EH (cell line): ENCODE data around the gene MRPL43.

Experiments used
- DNase-seq: peaks from one replicate; pipeline ENCODE4 v3.0.0-alpha.2; 2015; ENCODE audit warnings: low read depth

MRPL43 gene

DNA sequence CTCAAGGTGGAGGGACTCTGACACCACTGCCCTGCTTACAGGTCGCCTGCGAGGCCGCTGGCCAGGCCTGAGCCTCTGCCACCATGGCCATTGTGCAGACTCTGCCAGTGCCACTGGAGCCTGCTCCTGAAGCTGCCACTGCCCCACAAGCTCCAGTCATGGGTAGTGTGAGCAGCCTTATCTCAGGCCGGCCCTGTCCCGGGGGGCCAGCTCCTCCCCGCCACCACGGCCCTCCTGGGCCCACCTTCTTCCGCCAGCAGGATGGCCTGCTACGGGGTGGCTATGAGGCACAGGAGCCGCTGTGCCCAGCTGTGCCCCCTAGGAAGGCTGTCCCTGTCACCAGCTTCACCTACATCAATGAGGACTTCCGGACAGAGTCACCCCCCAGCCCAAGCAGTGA lies 15.2 kb upstream of the MRPL43 start:
- no peak for DNase-seq

DNA sequence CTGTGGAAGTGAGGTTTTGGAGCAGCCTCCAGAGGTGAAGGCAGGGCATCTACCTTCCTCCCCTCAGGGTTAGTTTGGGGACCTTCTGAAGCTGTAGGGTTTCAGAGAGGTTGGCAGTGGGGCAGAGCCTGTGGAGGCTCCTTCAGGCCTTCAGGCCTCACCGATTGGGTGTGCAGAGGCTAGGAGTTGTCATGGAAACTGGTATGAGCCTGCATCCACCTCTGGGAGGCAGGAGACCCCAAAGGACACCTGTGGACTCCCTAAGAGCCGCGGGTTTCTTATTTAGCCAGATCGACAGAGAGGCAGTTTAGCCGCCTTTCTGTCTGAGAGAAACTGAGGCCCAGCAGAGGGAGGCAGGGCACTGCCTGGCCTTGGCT lies 14.3 kb upstream of the MRPL43 start:
- DNase-seq: no peak

DNA sequence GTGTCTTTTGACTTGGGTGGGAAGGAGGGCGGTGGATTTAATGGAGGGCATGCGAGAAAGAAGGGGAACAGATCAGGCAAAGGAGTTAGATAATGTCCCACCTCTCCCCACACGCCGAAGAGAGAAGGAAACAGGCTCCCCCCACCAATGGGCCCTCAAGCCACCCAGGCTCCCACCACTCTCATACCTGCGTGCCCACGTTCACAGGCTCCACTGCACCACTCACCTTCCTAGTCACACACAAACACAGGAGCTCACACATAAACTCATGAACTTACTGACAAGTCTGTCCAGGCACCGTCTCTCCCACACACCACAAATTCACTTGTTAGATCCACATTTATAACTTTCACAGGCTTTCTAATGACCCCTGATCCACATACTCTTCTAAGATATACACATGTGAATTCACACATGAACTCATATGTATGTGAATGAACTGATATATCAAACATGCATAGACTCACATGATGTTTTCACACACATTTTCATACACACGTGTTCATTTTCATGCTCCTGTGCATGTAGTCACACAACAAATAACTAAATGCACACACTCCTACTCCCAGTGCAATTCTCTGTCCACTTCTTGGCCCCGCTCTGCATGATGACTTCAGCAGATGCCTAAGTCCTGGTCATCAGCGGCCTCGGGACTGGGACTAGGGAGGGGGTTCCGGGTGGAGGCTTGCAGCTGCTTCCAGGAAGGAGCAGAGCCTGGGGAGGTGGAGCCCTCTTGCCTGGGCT lies 13.8 kb upstream of the MRPL43 start:
- peak; percentile 93 for DNase-seq

DNA sequence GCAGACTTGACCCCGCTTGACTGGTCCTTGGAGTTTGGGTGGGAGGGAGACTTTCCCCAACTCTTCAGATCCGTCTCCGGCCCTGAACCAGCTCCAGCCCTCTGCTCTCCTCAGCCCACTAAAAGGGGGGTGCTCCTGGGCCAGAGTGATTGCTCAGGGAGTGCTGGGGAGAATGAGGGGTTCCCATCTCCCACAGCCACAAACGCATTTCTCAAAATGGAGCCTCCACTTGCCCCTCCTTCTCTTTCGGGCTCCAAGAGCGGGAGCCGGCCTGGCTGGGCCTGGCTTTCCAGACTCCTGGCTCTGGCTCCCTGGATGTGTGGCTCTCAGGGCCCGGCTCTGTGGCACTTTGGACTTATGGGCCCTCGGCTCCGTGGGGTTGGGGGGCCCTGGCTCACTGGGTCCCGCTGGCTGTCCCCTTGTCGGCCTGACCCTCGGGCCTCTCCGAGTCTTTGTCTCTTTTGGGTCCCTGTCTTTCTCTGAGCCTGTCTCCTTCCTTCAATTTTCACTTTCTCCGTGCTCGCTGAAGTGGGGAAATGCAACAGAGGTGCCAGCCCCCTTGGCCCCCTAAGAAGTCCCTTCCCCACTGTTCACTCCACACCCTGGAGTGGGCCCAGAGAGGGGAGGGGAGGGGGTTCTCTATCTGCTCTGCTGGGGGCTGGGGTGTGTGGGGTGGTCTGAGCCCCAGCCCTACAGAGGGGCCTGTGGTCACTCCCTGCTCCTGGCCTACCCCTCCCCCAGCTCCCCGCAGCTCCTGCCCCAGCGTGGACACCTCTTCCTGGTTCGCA lies 13.0 kb upstream of the MRPL43 start:
- peak; percentile 41 for DNase-seq

DNA sequence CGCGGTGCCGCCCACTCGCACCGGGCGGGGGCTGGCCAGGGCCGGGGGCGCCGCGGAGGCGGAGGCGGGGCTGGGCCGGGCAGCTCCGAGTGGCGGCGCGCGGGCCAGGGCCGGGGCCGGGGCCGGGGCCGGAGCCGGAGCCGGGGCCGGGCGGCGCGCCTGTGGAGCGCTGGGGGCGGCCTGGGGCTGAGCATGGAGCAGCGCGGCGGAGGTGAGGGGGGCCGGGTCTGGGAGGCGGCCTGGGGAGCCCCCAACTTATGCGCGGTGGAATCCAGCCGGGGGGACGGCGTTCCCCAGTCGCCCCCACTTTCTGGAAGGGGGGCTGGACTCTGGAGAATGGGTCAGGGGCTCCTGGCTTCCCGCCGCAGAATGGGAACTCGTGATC lies 12.4 kb upstream of the MRPL43 start, which contains the start of gene LZTS2:
Gene LZTS2, plus strand, starts transcription at position 67 of the 385 bp plus-strand sequence. CDS start 2,731 bp downstream, outside the sequence.
- no peak for DNase-seq

DNA sequence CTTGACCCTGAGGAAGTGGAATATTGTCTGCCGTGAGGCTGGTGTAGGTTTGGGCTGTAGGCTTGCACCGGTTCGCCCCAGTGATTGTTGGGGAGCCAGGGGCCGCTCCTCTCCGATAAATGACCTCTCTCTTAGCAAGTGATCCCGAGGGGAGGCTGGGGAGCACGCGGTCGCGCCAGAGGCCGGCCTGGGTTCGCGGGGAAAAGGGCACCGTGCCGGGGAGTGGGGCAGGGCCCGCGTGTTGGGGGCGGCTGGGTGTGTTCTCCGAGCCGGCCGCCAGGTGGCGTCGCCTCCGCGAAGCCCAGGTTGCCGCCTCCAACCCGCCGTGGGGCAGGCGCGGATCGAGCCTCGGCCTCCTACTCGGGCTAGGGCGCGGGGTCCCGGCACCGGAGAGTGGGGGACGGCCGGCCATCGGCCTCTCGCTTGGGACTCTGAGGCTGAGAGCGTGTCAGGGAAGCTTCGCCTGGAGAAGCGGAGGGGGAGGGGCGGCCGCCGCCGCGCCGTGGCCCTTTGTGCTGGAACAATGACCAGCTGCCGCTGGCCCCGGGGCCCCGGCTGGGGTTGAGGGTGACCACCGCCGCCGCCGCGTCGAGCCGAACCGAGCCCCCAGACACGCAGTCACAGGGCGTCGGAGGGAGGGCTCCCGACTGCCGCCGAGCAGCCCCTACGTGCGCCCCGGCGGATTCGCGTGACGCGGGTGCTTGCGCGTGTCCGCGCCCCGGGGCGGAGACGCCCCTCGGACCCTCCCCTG lies 11.9 kb upstream of the MRPL43 start:
- DNase-seq: peak; percentile 77

DNA sequence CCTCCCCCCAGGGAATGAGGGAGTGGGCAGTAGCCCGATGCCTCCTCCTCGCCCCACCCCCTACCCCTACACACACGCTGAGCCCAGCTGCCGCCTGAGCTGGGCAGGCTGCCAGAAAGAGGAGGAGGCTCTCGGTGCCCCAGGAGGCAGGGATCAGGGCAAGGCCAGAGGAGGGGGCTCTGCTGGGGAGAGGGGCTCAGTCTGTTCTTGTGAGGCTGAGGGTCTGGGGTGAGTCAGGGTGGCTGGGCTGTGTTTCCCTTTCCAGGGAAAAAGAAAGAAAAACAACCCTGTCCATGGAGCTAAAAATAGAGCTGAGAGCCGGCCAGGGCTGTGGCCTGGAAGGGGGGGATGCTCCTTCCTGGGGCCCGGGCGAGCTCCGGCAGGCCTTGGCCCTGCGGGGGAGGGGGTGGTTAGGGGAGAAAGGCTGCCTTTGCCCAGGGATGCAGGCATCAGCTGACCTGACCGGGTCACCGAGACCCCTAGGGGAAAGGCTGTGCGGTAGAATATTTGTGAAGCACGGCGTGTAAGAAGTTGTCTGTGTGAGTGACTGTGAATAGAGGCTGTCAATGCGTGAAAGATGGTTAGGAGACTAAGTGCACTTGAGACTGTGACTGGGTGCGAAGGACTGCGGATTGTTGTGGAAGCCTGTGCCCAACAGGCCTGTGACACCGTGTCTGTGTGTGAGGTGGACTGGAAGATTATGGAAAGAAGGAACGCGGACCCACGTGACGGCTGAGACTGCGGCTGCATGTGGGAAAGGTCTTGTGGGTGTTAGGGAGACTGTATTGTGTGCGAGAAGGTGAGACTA lies 11.1 kb upstream of the MRPL43 start:
- DNase-seq: peak; percentile 91

DNA sequence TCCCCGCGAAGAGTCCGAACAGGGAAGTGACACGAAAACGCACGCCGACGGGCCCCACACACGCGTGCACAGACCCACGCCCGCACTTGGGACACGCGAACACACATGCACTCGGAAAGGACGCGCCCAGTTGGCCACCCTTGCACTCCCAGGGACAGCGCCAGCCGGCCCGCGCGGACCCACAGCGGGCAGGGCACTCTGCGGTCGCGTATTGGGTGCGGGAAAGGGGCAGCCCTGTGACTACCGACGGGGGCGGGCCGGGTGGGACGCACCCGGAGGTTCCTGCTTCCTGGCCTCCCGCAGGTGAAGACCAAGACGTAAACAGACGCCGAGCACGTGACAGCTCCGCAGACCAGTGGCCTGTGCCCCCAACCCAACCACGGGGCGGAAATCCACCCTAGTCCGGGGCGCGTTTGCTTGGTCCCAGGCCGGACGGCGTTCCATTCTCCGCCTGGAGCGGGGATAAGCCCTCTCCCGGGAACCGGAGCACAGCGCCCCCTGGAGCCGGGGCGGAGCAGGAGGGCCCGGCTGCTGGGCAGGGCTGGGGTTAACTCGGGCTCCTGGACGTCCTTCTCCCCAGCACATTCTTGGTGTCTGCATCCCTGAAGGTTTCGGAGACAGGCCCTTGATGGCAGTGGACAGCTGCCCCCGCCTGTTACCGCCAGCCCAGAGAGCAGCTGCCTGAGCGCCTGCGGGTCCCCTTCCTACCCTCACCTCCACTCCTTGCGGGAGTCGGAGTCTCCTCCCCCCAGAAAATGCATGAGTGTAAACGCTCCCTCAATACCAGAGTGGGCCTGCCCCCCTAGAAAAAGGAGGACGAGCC lies 10.3 kb upstream of the MRPL43 start:
- peak; percentile 84 for DNase-seq

DNA sequence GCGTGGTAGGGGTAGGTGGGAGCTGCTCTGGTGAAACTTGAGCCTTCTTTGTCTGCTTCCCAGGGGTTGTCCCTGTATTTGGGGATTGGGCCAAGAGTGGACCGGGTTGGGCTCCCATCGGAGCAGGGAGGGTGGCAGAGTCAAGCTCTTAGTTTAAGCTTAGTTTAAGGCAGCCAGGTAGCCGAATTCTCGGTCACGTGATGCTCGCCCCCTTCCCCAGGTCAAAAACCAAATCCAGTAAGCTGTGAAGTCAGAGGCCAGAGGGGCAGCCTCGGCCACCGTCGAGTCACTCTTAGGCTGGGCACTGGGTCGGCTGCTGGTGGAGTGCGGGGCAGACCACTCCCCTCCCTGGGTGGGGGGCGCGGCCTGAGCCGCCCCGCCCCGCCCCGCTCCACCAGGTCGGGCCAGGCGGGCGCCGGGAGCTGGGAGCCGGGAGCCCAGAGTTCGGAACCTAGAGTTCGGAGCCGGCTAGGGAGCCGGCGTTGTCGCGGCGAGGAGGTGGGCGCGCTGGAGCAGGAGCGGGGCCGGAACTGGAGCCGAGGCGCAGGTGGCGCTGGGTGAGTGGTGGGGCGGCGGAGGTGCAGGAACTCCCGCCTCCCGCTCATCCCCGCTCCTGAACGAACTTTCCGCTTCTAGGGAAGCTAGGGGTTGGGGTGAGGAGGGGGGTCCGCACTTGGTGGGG lies 9.5 kb upstream of the MRPL43 start:
- peak; percentile 23 for DNase-seq

DNA sequence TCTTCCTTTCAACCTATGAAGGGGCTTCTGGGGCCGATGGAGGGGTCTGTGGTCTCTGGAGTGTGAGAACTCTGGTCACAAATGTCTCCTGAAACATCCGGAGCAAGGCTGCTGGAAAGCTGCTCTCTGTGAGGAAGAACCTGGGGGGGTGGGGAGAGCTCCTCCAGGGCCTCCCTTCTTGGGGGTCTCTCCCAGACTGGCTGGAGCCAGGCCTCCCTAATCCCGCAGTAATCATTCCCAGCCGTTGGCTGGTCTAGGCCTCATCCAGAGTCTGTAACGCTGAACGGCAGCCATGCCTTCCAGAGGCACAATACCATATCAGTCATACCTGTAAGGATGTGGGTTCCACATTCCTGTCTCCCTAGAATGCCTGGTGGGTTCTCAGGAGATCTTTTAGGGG lies 7.9 kb upstream of the MRPL43 start:
- DNase-seq: no peak

DNA sequence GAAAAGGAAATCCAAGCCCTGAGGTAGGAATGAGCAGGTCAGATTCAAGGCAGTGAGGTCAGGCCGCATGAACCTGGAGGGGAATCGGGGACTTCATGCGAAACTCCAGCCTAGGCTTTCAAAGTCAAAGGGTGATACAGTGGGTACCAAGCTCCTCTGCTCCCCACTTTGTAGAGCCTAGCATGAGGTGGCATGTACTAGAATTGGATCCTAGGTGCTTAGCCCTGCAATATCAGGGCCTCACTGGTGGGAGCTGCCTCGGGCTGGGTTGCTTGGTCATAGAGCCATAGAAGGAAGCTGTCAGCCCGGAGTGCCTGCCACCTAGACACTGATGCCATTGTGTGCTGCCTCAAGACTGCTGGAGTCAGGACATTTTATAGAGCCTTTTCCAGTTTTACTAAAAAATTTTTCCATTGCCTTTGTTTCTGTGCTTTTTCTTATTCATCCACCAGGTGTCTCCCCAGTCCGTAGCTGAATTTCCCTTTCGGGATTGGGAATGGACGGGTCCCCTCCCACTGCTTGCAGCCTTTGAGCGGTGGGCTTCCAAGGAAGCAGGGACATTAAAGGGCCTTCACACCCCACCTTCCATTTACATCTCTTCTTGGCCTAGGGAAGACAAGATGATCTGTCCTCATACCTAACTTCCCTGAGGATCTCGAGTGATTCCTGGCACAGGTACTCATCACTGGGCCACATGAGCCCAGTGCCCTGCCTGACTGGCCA lies 6.8 kb upstream of the MRPL43 start:
- peak; percentile 61 for DNase-seq

DNA sequence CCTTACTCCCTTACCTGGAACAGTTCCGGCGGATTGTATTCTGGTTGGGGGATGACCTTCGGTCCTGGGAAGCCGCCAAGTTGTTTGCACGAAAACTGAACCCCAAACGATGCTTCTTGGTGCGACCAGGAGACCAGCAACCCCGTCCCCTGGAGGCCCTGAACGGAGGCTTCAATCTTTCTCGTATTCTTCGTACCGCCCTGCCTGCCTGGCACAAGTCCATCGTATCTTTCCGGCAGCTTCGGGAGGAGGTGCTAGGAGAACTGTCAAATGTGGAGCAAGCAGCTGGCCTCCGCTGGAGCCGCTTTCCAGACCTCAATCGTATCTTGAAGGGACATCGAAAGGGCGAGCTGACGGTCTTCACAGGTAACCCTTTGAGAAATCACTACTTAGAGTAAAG lies 1.8 kb upstream of the MRPL43 start:
- no peak for DNase-seq

DNA sequence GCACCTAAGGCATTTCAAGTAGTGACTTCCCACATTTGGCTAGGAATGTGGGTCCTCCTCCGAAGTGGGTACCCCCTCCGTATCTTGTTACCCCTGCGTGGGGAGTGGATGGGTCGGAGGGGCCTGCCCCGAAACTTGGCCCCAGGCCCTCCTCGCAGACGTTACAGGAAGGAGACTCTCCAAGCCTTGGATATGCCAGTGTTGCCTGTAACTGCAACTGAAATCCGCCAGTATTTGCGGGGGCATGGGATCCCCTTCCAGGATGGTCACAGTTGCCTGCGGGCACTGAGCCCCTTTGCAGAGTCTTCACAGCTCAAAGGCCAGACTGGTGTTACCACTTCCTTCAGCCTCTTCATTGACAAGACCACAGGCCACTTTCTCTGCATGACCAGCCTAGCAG lies 869 bp upstream of the MRPL43 start:
- no peak for DNase-seq

DNA sequence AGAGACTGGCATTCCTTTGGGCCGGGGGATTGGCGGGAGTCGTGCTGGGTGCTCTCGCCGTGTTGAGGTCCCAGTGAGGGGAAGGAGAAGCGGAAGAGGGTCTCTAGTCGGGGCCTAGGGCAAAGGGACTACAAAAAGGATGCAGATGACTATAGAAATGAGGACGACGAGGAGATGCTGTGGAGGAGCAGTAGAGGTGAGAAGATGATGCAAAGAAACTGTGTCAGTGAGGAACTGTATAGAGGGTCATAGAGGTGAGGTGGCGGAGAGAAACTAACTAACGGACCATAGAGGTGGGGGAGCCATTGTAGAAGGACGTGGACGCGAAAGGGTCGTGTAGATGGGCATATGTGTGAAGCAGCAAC lies 370 bp upstream of the MRPL43 start:
- no peak for DNase-seq

DNA sequence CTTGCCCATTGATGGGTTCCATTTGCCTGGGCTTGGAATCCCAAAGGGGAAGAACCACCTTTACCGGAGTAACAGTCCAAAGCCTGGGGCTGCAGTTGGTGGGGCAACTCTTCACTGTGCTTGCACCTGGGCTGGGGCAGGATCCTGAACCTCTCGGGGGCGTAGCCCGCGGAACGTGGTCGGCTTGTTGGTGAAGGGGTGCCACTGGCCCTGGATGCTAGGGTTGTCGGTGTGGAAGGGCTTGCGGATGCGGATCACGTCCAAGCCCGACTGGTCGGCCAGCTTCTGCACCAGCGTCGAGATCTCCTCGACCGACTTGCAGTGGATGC lies 710 bp downstream of the MRPL43 start:
- DNase-seq: no peak

DNA sequence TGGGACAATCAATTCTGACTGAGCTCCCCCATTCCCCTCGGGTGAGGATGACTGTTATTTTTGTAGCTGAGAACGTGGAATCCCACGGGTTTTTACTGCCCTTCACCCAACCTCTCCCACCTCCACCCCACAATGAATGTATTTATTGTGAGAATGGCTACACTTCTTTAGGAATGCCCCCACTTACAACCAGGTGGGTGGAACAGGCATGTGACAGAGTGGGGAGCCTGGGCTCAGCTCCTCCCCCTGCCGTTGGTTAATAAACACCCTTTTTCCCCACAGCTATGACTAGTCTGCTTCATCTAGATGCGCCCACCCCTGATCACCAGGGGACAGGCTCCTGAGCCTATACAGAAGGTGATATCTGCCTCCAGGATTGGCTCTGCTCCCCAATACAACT lies 2.0 kb downstream of the MRPL43 start:
- no peak for DNase-seq

DNA sequence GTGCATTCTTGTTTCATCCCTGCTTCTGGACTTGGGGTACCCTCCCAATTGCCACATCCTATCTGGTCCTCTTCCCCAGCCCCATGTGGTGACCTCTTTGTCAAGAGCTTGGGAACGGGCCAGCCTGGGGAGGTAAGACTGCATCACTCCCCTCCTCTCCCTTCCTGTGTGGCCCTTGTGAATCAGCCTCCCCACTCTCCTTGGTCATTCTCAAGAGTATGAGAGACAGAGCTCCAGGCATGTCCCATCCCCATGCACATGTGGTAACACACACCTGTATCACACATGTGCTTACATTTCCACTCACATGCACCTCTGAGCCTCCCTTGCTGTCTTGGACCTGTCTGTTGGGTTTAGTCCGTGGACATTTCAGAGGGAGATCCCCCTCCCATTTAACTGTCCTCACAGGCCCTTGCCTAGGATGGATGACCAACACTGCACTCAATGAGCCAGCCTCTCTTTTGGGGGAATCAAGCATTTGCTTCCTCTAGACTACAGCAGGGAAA lies 2.6 kb downstream of the MRPL43 start:
- no peak for DNase-seq

DNA sequence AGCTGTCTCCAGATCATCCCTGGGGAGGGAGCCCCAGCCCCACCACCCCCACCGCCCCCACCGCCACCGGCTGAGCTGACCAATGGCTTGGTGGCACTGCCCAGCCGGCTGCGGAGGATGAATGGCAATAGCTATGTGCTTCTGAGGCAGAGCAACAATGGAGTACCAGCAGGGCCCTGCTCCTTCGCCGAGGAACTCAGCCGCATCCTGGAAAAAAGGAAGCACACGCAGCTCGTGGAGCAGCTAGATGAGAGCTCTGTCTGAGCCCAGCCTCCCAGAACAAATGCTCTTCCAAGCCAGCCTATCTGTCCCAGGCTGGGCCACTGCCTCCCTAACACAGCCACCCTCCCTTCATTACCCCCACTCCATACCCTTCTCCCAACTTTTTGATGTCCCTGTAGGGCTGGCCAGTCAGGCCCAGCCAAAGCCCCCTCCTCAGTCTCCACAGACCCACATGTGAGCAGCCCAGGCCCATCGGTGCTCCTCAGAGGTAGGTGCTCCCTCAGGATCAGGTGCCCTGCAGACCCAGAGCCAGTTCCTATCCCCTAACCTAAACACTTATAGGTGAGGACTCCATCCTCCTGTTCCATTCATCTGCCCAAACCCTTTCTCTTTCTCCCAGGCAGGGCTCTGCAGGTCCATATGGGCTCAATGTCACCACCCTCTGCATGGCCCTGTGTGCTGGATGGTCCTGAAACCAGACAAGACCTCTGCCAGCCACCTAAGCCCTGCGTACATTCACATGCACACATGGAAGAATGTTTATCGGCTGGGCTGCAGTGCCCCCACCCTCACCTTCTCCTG lies 3.2 kb downstream of the MRPL43 start:
- DNase-seq: no peak
